Right atrium auricular region (tissue), 2 donors: Measurements from ENCODE around the gene GUCD1. TPM values are rescaled to one million over a fixed set of nuclear protein-coding genes. Genes with fewer than 3 reads are reported as not detected.

Experiments
- DNase-seq: peaks from one replicate; pipeline ENCODE4 v3.0.0-alpha.2; 2019; ENCODE audit warnings: low spot score
- H3K27ac ChIP-seq, 2 donors: fragments of 200-600 bp; sonication (generic); 1 replicate in 1 of 2; 2 replicates in 1 of 2; pipeline ENCODE4 v1.5.1; 2016 to 2019
- H3K27me3 ChIP-seq, 2 donors: fragments of 200-600 bp; sonication (generic); one replicate each; pipeline versions ENCODE4 v1.5.1 to v1.6.0; 2017 to 2019
- H3K36me3 ChIP-seq: fragments of 200-600 bp; sonication (generic); one replicate; pipeline ENCODE4 v1.5.1; 2016
- H3K4me1 ChIP-seq, 2 donors: fragments of 200-600 bp; sonication (generic); one replicate each; pipeline versions ENCODE4 v1.5.1 to v1.6.0; 2017 to 2019
- H3K4me3 ChIP-seq, 2 donors: fragments of 200-600 bp; sonication (generic); 1 replicate in 1 of 2; 2 replicates in 1 of 2; pipeline ENCODE4 v1.5.1; 2017 to 2019; ENCODE audit warnings: mild to moderate bottlenecking in 1 of 2, moderate library complexity in 1 of 2
- H3K9me3 ChIP-seq, 2 donors: fragments of 200-600 bp; sonication (generic); one replicate each; pipeline ENCODE4 v1.5.1; 2019
- total RNA-seq, 2 donors: library from RNA; depleted of rRNA; stranded (reverse); fragments of >200 nt; gene quantifications; one replicate each; pipeline ENCODE4 v1.1.0, GENCODE V29; 2016
- TF ChIP-seq, protein P1 (sequence below), 2 donors: fragments of 200-600 bp; sonication (generic); IDR thresholded peaks; one replicate each; pipeline ENCODE4 v1.5.1; 2019; ENCODE audit warnings: antibody characterized with exemption in 2 of 2

The GUCD1 gene
- total RNA-seq, 2 donors from 2014 or later: 132 to 147 TPM

DNA sequence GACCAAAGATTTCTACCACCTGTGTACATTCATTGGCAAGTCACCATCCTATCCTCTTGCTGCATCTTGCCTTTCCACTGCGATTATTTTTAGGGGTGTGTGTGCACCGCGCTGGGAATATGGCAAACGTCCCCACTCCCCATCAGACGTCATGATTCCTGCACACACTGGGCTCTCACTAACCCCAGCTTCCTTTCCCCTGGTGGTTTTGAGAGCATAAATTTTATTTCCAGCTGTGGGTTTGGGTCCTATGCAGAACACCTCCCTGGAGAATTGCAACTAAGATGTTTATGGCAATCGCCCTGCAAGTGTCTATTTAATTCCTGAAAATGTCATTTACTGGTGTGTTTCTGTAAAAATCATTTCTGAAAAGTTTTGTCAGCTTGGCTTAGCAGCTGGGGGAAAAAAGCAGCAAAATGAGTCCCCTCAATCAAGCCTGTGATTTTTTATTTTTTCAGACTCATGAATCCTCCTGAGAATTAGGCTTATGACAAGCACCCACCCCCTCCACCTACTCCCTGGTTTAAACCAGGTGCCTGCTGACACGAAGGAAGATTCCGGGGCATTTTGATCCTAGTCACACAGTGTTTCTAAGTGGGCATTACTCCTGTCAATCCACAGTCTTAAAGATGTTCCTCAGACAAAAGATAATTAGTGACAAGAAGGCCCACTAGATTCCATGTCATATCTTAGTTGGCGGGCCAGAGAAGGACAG lies 36.0 kb downstream of the GUCD1 start:
- no peak overlapping the region for H3K27ac ChIP-seq
- peaks cover 0 to 24% of the 10 kb centered on the region in 2 donors for H3K4me1 ChIP-seq
- no peaks in the 10 kb centered on the region for H3K36me3 ChIP-seq
- H3K9me3 ChIP-seq: no peaks in the 10 kb centered on the region
- TF ChIP-seq, protein P1, sequence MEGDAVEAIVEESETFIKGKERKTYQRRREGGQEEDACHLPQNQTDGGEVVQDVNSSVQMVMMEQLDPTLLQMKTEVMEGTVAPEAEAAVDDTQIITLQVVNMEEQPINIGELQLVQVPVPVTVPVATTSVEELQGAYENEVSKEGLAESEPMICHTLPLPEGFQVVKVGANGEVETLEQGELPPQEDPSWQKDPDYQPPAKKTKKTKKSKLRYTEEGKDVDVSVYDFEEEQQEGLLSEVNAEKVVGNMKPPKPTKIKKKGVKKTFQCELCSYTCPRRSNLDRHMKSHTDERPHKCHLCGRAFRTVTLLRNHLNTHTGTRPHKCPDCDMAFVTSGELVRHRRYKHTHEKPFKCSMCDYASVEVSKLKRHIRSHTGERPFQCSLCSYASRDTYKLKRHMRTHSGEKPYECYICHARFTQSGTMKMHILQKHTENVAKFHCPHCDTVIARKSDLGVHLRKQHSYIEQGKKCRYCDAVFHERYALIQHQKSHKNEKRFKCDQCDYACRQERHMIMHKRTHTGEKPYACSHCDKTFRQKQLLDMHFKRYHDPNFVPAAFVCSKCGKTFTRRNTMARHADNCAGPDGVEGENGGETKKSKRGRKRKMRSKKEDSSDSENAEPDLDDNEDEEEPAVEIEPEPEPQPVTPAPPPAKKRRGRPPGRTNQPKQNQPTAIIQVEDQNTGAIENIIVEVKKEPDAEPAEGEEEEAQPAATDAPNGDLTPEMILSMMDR (IDR thresholded peaks at IDR 0.05): no peak
- H3K4me3 ChIP-seq: no peak overlapping the region
- no peak for DNase-seq
- H3K27me3 ChIP-seq: no peaks in the 10 kb centered on the region

DNA sequence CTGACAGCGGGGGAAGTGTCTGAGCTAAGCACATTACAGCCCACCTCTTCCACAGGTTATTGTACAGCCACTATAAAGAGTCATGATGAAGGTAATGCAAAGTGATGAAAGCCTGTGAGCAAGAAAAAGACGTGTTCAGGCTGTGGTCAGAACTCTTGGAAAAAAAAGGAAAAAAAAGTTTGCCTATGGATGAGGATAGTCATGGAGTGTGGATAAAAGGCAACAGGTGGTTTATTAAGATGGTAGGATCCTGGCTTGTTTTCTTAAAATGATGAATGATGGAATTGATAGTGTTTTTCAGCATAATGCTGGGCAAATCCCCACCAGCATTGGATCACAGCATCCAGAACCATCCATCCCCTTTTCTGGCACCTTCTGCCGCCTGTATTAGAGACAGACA lies 36.7 kb downstream of the GUCD1 start:
- no peak overlapping the region for H3K27ac ChIP-seq
- H3K9me3 ChIP-seq: no peaks in the 10 kb centered on the region
- no peaks in the 10 kb centered on the region for H3K27me3 ChIP-seq
- no peaks in the 10 kb centered on the region for H3K36me3 ChIP-seq
- peaks cover 0 to 24% of the 10 kb centered on the region in 2 donors for H3K4me1 ChIP-seq
- TF ChIP-seq, protein P1 (IDR thresholded peaks at IDR 0.05): no peak
- DNase-seq: no peak
- no peak overlapping the region for H3K4me3 ChIP-seq

DNA sequence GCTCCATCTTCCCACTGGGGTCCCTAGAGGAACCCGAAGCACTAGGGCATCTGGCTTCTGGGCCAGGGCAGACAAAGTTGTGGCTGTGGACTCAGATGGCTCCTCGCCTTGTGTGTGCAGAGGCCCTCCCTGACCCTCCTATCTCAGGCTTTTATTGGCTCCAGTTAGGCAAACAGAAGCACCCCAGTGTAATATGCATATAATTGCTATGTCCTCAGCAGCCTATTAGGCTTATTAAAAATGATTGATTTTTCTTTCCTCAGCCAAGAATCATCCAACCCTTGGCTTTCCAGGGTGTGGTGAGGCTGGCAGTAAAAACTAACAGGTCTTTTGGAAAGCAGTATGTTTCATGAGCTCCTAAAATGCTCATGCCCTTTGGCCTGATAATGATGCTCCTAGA lies 37.5 kb downstream of the GUCD1 start:
- Histone ChIP-seq H3K4me3 (no peak overlapping the region), H3K27me3 (no peaks in the 10 kb centered on the region), H3K4me1 (peaks cover 0 to 25% of the 10 kb centered on the region in 2 donors), H3K9me3 (no peaks in the 10 kb centered on the region), H3K27ac (no peak overlapping the region), H3K36me3 (no peaks in the 10 kb centered on the region)
- no peak for DNase-seq
- TF ChIP-seq, protein P1 (IDR thresholded peaks at IDR 0.05): no peak

DNA sequence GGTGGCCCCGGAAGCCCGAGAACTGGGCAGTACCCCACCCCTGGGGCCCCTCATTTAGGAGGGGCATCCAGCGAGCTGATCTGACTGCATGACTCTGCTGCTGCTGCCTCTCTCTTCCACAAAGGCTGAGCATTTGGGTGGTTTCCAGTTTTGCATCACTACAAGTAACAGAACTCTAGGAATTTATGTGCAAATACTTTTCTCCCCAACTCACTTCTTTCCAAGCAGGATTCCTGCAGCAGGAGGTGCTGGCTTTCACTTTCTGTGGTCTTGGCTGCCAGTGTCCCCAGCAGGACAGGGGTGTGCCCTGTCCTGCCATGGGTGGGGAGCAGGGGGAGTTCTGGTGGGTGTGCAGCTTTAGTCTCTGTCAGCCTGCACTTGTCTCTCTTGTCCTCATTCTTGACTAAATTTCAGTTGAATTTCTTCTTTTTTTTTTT lies 38.6 kb downstream of the GUCD1 start:
- Histone ChIP-seq H3K27ac (no peak overlapping the region), H3K4me3 (no peak overlapping the region), H3K9me3 (no peaks in the 10 kb centered on the region), H3K4me1 (peaks cover 0 to 29% of the 10 kb centered on the region in 2 donors), H3K27me3 (no peaks in the 10 kb centered on the region), H3K36me3 (no peaks in the 10 kb centered on the region)
- DNase-seq: no peak
- TF ChIP-seq, protein P1 (IDR thresholded peaks at IDR 0.05): no peak

DNA sequence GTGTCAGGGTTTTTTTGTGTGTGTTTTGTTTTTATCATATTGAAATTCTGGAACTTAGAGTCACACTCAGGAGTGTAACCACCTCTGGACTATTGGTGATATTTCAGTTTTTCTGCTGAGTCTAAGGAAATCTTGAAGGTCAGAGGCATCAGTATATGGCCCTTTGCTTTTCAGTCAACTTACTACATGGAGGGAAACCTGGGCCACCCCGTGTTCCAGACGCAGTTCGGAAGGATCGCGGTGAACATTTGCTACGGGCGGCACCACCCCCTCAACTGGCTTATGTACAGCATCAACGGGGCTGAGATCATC lies 40.0 kb downstream of the GUCD1 start:
- no peaks in the 10 kb centered on the region for H3K27me3 ChIP-seq
- DNase-seq: no peak

More for the DNA sequence above, 40.0 kb downstream of the GUCD1 start:
- no peaks in the 10 kb centered on the region for H3K9me3 ChIP-seq
- TF ChIP-seq, protein P1 (IDR thresholded peaks at IDR 0.05): no peak
- peaks cover 0 to 39% of the 10 kb centered on the region in 2 donors for H3K4me1 ChIP-seq
- H3K27ac ChIP-seq: no peak overlapping the region
- H3K36me3 ChIP-seq: no peaks in the 10 kb centered on the region
- H3K4me3 ChIP-seq: no peak overlapping the region
